Prostate gland (tissue), 2 donors: Measurements from ENCODE around the gene RAB3C.

ENCODE experiments used
- CTCF ChIP-seq, 4 experiments: fragments of 200-600 bp in 2 of 4; fragments of 450-650 bp in 2 of 4; sonication (generic) in 2 of 4; IDR thresholded peaks; 1 replicate in 3 of 4; 2 replicates in 1 of 4; pipeline ENCODE4 v1.5.1; 2016 to 2019; ENCODE audit warnings: antibody characterized with exemption in 4 of 4, mild to moderate bottlenecking in 2 of 4, moderate library complexity in 2 of 4
- POLR2AphosphoS5 ChIP-seq: sonication (generic); formaldehyde crosslinking; IDR thresholded peaks from one replicate; pipeline ENCODE4 v1.6.1; 2017; ENCODE audit warnings: antibody characterized with exemption

GRCh38 chr5:58653521-58653920 is 70.6 kb downstream of the RAB3C start:
- TF ChIP-seq POLR2AphosphoS5 (no peak), CTCF (IDR thresholded peaks at IDR 0.05) (no peak)
